ENCODE measurements around the gene CCDC157. TPM values are rescaled to one million over a fixed set of nuclear protein-coding genes. Genes with fewer than 3 reads are reported as not detected.

The CCDC157 gene
- total and polyA plus RNA-seq, 10 of the 15 experiments (the other 5 are each of a cell fraction or from before 2014, with no cell fraction given) = 0.10 to 2.8 (median 1.2) TPM

- no TSS peak for BruUV-seq (replicated peaks)
- peaks cover 61% of the 10 kb centered on the region for H3K4me1 ChIP-seq (ENCODE audit: control insufficient read depth, insufficient read depth, low read length)
- FAIRE-seq (no peak), ATAC-seq (peak; percentile 67), DNase-seq (ENCODE audit: low read depth, low spot score) (peak; percentile 66)
- intact Hi-C loops (cut with micrococcal nuclease; ENCODE audit: unreplicated experiment) (no loop called here), in situ Hi-C loops (cut with MboI) (no loop called here)
- SMC1A ChIA-PET (ENCODE audit: uncharacterized antibody, unreplicated experiment) = interaction anchor here (0.7 to 4.2 kb wide), 7 partner anchors 9 to 39 kb away, joined by 3 to 36 read pairs (median 6); partner anchors contain the start of genes CASTOR1 and TBC1D10A
- peak overlapping the region; percentile 80 for H3K27ac ChIP-seq (ENCODE audit: control insufficient read depth, insufficient read depth)
- no peaks in the 10 kb centered on the region for H3K27me3 ChIP-seq (replicated peaks in 1 of 2; ENCODE audit: control insufficient read depth in 2 of 2, insufficient read depth in 2 of 2, low read length in 1 of 2)
- H3K4me2 ChIP-seq (ENCODE audit: control insufficient read depth, insufficient read depth) = peak overlapping the region; percentile 82
- POLR2A ChIA-PET = interaction anchor here (0.8 to 16.1 kb wide), 6 partner anchors 9 to 109 kb away, joined by 3 to 198 read pairs (median 5); partner anchors contain the start of gene TBC1D10A
- RAD21 ChIA-PET (ENCODE audit: unreplicated experiment) = interaction anchor here (1.2 to 4.2 kb wide), 5 partner anchors 9 to 108 kb away, joined by 3 to 23 read pairs (median 5); partner anchors contain the start of genes CASTOR1, CCDC157, SF3A1 and TBC1D10A
- H2AFZ ChIP-seq (ENCODE audit: control insufficient read depth, low read depth, low read length) = peak overlapping the region; percentile 15; the same call in 1 of the 2 replicates
- H3K9ac ChIP-seq (ENCODE audit: control insufficient read depth, insufficient read depth, low read length) = peak overlapping the region; percentile 41; the same call in 1 of the 2 replicates
- H3K36me3 ChIP-seq (ENCODE audit: control insufficient read depth in 2 of 2, insufficient read depth in 2 of 2, low read length in 1 of 2) = peaks cover 0 to 6% of the 10 kb centered on the region in 2 experiments; a peak in 2 of 4 replicates
- CTCF ChIA-PET = interaction anchor here (0.9 to 18.4 kb wide), 6 partner anchors 8 to 109 kb away, joined by 3 to 177 read pairs (median 11); partner anchors contain the start of genes CASTOR1 and TBC1D10A
- peaks cover 56% of the 10 kb centered on the region for H3K79me2 ChIP-seq (ENCODE audit: control insufficient read depth, insufficient read depth, low read length)
- no peaks in the 10 kb centered on the region for H3K9me3 ChIP-seq (replicated peaks; ENCODE audit: control insufficient read depth, insufficient read depth, low read length)
- WGBS (ENCODE audit: insufficient coverage, insufficient replicate concordance, low lambda C conversion rate, missing lambda C conversion rate) = 12% methylated on average over 8 of the region's 8 CpGs
- 0 out of 2 replicates have a peak overlapping the region, but pooled peaks have one; percentile 1 for H3K4me3 ChIP-seq
- 0 out of 2 replicates have a peak, but pooled peaks cover 4% of the 10 kb centered on the region for H4K20me1 ChIP-seq (ENCODE audit: control insufficient read depth, insufficient read depth)
- TF ChIP-seq EP300 (IDR thresholded peaks at IDR 0.05; ENCODE audit: borderline replicate concordance in 1 of 2, control insufficient read depth in 1 of 2, low read depth in 2 of 2, low read length in 2 of 2) = peak in 1 of 2 experiments; percentile 39; a peak in 1 of 4 replicates
- peak; percentile 14 for TF ChIP-seq BCL3 (IDR thresholded peaks at IDR 0.05; ENCODE audit: borderline replicate concordance, insufficient read depth, low read depth, low read length, poor library complexity, severe bottlenecking)
- TF ChIP-seq SP1 (IDR thresholded peaks at IDR 0.05; ENCODE audit: low read depth, low read length) = peak; percentile 10
- peak; percentile 71 for TF ChIP-seq RELA (IDR thresholded peaks at IDR 0.05; ENCODE audit: borderline replicate concordance, partially characterized antibody)
- peak; percentile 32; the same call in 1 of the 2 replicates for TF ChIP-seq TCF12 (IDR thresholded peaks at IDR 0.05; ENCODE audit: low read depth, low read length)
- peak; percentile 95 for TF ChIP-seq RUNX3 (IDR thresholded peaks at IDR 0.05; ENCODE audit: low read length)
- TF ChIP-seq ZBED1 (IDR thresholded peaks at IDR 0.05; ENCODE audit: borderline replicate concordance) = no peak
- peak; percentile 74; the same call in 1 of the 2 replicates for TF ChIP-seq PAX5 (IDR thresholded peaks at IDR 0.05; ENCODE audit: borderline replicate concordance, low read depth, low read length)
- no peak for TF ChIP-seq NRF1 (conservative IDR thresholded peaks at IDR 0.05; ENCODE audit: low read depth, low read length)
- peak; percentile 56 for TF ChIP-seq MTA2 (IDR thresholded peaks at IDR 0.05; ENCODE audit: low read depth)
- peak; percentile 90 for TF ChIP-seq BHLHE40 (IDR thresholded peaks at IDR 0.05; ENCODE audit: borderline replicate concordance in 1 of 2, low read depth in 2 of 2, low read length in 1 of 2)
- peak; percentile 99 for TF ChIP-seq IKZF1 (conservative IDR thresholded peaks at IDR 0.05)
- TF ChIP-seq EGR1 (IDR thresholded peaks at IDR 0.05; ENCODE audit: borderline replicate concordance in 1 of 2, low read depth in 2 of 2, low read length in 2 of 2) = 0 out of 3 replicates have a peak, but pooled peaks of 1 of the 2 experiments have one; percentile 4
- TF ChIP-seq CREM (IDR thresholded peaks at IDR 0.05; ENCODE audit: low read depth) = peak; percentile 49; the same call in 1 of the 2 replicates
- TF ChIP-seq IRF4 (IDR thresholded peaks at IDR 0.05; ENCODE audit: low read depth, low read length) = 0 out of 2 replicates have a peak, but pooled peaks have one; percentile 43
- peak; percentile 51; the same call in 1 of the 2 replicates for TF ChIP-seq RAD51 (IDR thresholded peaks at IDR 0.05)
- peak; percentile 97 for TF ChIP-seq NR2F1 (conservative IDR thresholded peaks at IDR 0.05)
- no peak for TF ChIP-seq BMI1 (IDR thresholded peaks at IDR 0.05; ENCODE audit: borderline replicate concordance)
- TF ChIP-seq SPI1 (IDR thresholded peaks at IDR 0.05; ENCODE audit: borderline replicate concordance, insufficient read depth, low read depth, low read length) = peak; percentile 50; the same call in 1 of the 2 replicates
- TF ChIP-seq MEF2A (IDR thresholded peaks at IDR 0.05; ENCODE audit: insufficient read depth, low read depth, low read length) = peak; percentile 13; the same call in 1 of the 2 replicates
- TF ChIP-seq DPF2 (IDR thresholded peaks at IDR 0.05) = peak; percentile 90
- peak; percentile 48; the same call in 1 of the 2 replicates for TF ChIP-seq FOXM1 (IDR thresholded peaks at IDR 0.05; ENCODE audit: low read depth, low read length)
Measured at GRCh38 chr22:30314915-30315314, 41.9 kb upstream of the CCDC157 start.
